Endothelial cell of umbilical vein (primary cell): ENCODE measurements around the gene SLCO2A1. TPM values are rescaled to one million over a fixed set of nuclear protein-coding genes. Genes with fewer than 3 reads are reported as not detected.

Experiments
- BruUV-seq: library from RNA; stranded (reverse); fragments of 400-500 nt; replicated peaks from 2 replicates; lab custom pipeline; 2021; lab: Mats Ljungman, UMichigan
- CTCF ChIA-PET: fragments of 300-600, 350-600 bp; sonication (Branson Sonifier 250); formaldehyde crosslinking; loops from one replicate; lab custom pipeline; 2021; ENCODE audit warnings: antibody characterized with exemption, inconsistent platforms; lab: Charles Lee
- POLR2A ChIA-PET: fragments of 300-600, 350-600 bp; sonication (Branson Sonifier 250); formaldehyde crosslinking; loops from one replicate; lab custom pipeline; 2021; ENCODE audit warnings: antibody characterized with exemption, inconsistent platforms; lab: Charles Lee
- DNase-seq: peaks from one replicate; pipeline ENCODE4 v3.0.0-alpha.2; 2011; ENCODE audit warnings: low read depth, low spot score
- FAIRE-seq: peaks from 2 replicates; lab custom pipeline; 2011; peaks lifted over from hg19 to GRCh38; lab: Jason Lieb, UNC
- H2AFZ ChIP-seq: 2 replicates; pipeline ENCODE4 v1.6.0; 2012; ENCODE audit warnings: low read depth, low read length, control low read depth, inconsistent platforms
- H3K27ac ChIP-seq: 2 replicates; pipeline ENCODE4 v1.5.1; 2011; ENCODE audit warnings: low read depth, mild to moderate bottlenecking, control low read depth, low read length, moderate library complexity; ENCODE audit not compliant: insufficient read depth
- H3K27me3 ChIP-seq, 2 experiments: 2 replicates each; pipeline versions ENCODE4 v1.6.0 to v1.6.1; 2011; ENCODE audit warnings: low read length in 2 of 2, mixed read lengths in 1 of 2; ENCODE audit not compliant: control insufficient read depth in 2 of 2, insufficient read depth in 2 of 2
- H3K36me3 ChIP-seq, 2 experiments: 2 replicates in 1 of 2; 3 replicates in 1 of 2; pipeline ENCODE4 v1.5.1; 2011; ENCODE audit warnings: low read length in 2 of 2, mild to moderate bottlenecking in 1 of 2, moderate library complexity in 1 of 2; ENCODE audit not compliant: control insufficient read depth in 2 of 2, insufficient read depth in 2 of 2; ENCODE audit errors: extremely low read depth in 1 of 2
- H3K4me1 ChIP-seq: 3 replicates; pipeline ENCODE4 v1.5.1; 2011; ENCODE audit warnings: mild to moderate bottlenecking, low read length; ENCODE audit not compliant: control insufficient read depth, insufficient read depth; ENCODE audit errors: extremely low read depth
- H3K4me2 ChIP-seq: 2 replicates; pipeline ENCODE4 v1.6.1; 2011; ENCODE audit warnings: low read length, control low read depth, mixed read lengths; ENCODE audit not compliant: insufficient read depth
- H3K4me3 ChIP-seq, 3 experiments: fragments of 200-600 bp in 1 of 3; sonication (generic), shearing (Covaris generic) in 1 of 3; replicated peaks in 1 of 3; 2 replicates each; pipeline ENCODE4 v1.5.1; 2011 to 2016; ENCODE audit warnings: control low read depth in 3 of 3, low read length in 3 of 3, mild to moderate bottlenecking in 2 of 3, inconsistent platforms in 1 of 3, low read depth in 1 of 3, moderate library complexity in 1 of 3; ENCODE audit not compliant: insufficient read depth in 1 of 3
- H3K79me2 ChIP-seq: 2 replicates; pipeline ENCODE4 v1.6.0; 2012; ENCODE audit warnings: low read length, inconsistent platforms; ENCODE audit not compliant: control insufficient read depth, insufficient read depth
- H3K9ac ChIP-seq: replicated peaks from 2 replicates; pipeline ENCODE3; 2011; ENCODE audit warnings: low read length, control low read depth; ENCODE audit not compliant: insufficient read depth; ENCODE audit errors: extremely low read depth
- H3K9me1 ChIP-seq: replicated peaks from 3 replicates; pipeline ENCODE4 v1.6.0; 2011; ENCODE audit warnings: mild to moderate bottlenecking, low read length; ENCODE audit not compliant: control insufficient read depth, insufficient read depth; ENCODE audit errors: extremely low read depth
- H3K9me3 ChIP-seq: replicated peaks from 2 replicates; pipeline ENCODE4 v1.5.1; 2012; ENCODE audit warnings: low read length, inconsistent platforms; ENCODE audit not compliant: control insufficient read depth, insufficient read depth
- H4K20me1 ChIP-seq: replicated peaks from 2 replicates; pipeline ENCODE3; 2011; ENCODE audit warnings: mild to moderate bottlenecking, low read length; ENCODE audit not compliant: control insufficient read depth, insufficient read depth; ENCODE audit errors: extremely low read depth
- EZH2 ChIP-seq: IDR thresholded peaks from 2 replicates; pipeline ENCODE4 v1.6.1; 2012; ENCODE audit warnings: borderline replicate concordance, low read depth, mild to moderate bottlenecking, moderate library complexity, low read length, inconsistent platforms; ENCODE audit not compliant: severe bottlenecking
- FOS ChIP-seq: IDR thresholded peaks from 2 replicates; pipeline ENCODE4 v1.6.1; 2011; ENCODE audit warnings: mild to moderate bottlenecking, low read length, moderate library complexity, borderline replicate concordance; ENCODE audit not compliant: insufficient read depth
- GATA2 ChIP-seq: IDR thresholded peaks from 2 replicates; pipeline ENCODE4 v1.7.0; 2011; ENCODE audit warnings: low read depth, mild to moderate bottlenecking, moderate library complexity, mixed read lengths, low read length; ENCODE audit not compliant: insufficient read length, insufficient read depth
- JUN ChIP-seq: IDR thresholded peaks from 2 replicates; pipeline ENCODE4 v1.6.1; 2011; ENCODE audit warnings: borderline replicate concordance, low read depth; ENCODE audit not compliant: insufficient read length, insufficient read depth
- MYC ChIP-seq: IDR thresholded peaks from one replicate; pipeline ENCODE4 v1.6.1; 2011; ENCODE audit warnings: mild to moderate bottlenecking, low read depth, low read length
- POLR2A ChIP-seq: IDR thresholded peaks from 2 replicates; pipeline ENCODE4 v1.6.1; 2012; ENCODE audit warnings: low read depth, mild to moderate bottlenecking, control low read depth, low read length
- POLR2AphosphoS5 ChIP-seq: IDR thresholded peaks from 2 replicates; pipeline ENCODE4 v1.6.1; 2012; ENCODE audit warnings: low read depth, mild to moderate bottlenecking, control low read depth, low read length, moderate library complexity; ENCODE audit not compliant: insufficient read depth
- dilution Hi-C: fragments of 300-500 bp; cut with MboI; formaldehyde crosslinking; loops from one replicate; pipeline ENCODE4 v1.15.0; 2019; ENCODE audit warnings: low sequenced_read_pairs; ENCODE audit not compliant: extremely low pct_ligation_motif_present
- intact Hi-C: fragments of 100-400 bp; cut with micrococcal nuclease; formaldehyde crosslinking; loops from one replicate; pipeline ENCODE4 v1.10.0; 2022
- polyA plus RNA-seq, 4 experiments: library from polyadenylated mRNA; depleted of rRNA in 3 of 4; stranded (reverse) in 3 of 4; unstranded in 1 of 4; fragments of >200 nt; gene quantifications; 2 replicates each; pipeline versions ENCODE4 v1.2.1 to v1.2.3, GENCODE V29; 2011 to 2012; ENCODE audit warnings: missing spikeins in 1 of 4
- total RNA-seq: library from RNA; stranded (reverse); gene quantifications from 2 replicates; pipeline ENCODE4 v1.2.3, GENCODE V29; 2021
- TF ChIP-seq, protein P1 (sequence below): IDR thresholded peaks from 2 replicates; pipeline ENCODE4 v1.6.1; 2011; ENCODE audit not compliant: insufficient read depth, insufficient read length
- TF ChIP-seq, protein P2 (sequence below), 2 donors: IDR thresholded peaks; 1 replicate in 1 of 2; 2 replicates in 1 of 2; pipeline ENCODE4 v1.5.1; 2011; ENCODE audit warnings: low read length in 2 of 2, mild to moderate bottlenecking in 2 of 2, moderate library complexity in 2 of 2, control low read depth in 1 of 2, inconsistent platforms in 1 of 2, low read depth in 1 of 2; ENCODE audit not compliant: insufficient read depth in 1 of 2; ENCODE audit errors: extremely low read depth in 1 of 2

Gene SLCO2A1
- total and polyA plus RNA-seq, 2 donors (not counting 3 experiments of a cell fraction or from before 2014, with no cell fraction given): 1.4 to 11.9 TPM

DNA sequence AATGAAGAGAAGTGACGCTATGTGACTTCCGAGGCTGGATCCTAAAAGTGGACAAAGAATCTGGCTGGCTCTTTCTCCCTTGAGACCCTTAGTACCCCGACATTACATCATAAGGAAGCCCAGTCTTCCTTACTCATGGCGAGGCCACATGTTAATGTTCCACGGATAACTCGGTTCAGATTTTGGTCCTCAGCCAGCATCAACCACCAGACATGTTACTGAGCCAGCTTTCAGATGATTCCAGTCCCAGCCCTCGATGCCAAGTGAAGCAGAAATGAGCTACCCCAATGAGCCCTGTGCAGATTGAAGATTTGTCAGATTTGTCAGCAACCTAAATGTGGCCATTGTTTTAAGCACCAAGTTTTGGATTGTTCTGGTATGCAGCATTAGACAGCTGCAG, 46.6 kb downstream of the SLCO2A1 start:
- Histone ChIP-seq H2AFZ (no peak overlapping the region), H3K4me2 (no peak overlapping the region), H3K36me3 (no peaks in the 10 kb centered on the region), H3K79me2 (no peaks in the 10 kb centered on the region), H3K4me3 (no peak overlapping the region), H4K20me1 (no peaks in the 10 kb centered on the region), H3K27ac (no peak overlapping the region), H3K9me1 (no peaks in the 10 kb centered on the region), H3K4me1 (peaks cover 29% of the 10 kb centered on the region), H3K27me3 (no peaks in the 10 kb centered on the region), H3K9me3 (no peaks in the 10 kb centered on the region), H3K9ac (no peak overlapping the region)
- dilution Hi-C loops: no loop called here
- ChIA-PET POLR2A (no interaction called here), CTCF (interaction anchor here (0.7 to 1.1 kb wide), 2 partner anchors 9 to 228 kb away, joined by 3 read pairs; no protein-coding TSS in a partner anchor)
- no peak for DNase-seq
- intact Hi-C loops: no loop called here
- no peak for FAIRE-seq
- TF ChIP-seq EZH2 (no peak), FOS (no peak), GATA2 (no peak), POLR2AphosphoS5 (no peak), MYC (no peak), POLR2A (no peak), JUN (no peak)
- TF ChIP-seq, protein P1, sequence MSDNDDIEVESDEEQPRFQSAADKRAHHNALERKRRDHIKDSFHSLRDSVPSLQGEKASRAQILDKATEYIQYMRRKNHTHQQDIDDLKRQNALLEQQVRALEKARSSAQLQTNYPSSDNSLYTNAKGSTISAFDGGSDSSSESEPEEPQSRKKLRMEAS: no peak
- TF ChIP-seq, protein P2, sequence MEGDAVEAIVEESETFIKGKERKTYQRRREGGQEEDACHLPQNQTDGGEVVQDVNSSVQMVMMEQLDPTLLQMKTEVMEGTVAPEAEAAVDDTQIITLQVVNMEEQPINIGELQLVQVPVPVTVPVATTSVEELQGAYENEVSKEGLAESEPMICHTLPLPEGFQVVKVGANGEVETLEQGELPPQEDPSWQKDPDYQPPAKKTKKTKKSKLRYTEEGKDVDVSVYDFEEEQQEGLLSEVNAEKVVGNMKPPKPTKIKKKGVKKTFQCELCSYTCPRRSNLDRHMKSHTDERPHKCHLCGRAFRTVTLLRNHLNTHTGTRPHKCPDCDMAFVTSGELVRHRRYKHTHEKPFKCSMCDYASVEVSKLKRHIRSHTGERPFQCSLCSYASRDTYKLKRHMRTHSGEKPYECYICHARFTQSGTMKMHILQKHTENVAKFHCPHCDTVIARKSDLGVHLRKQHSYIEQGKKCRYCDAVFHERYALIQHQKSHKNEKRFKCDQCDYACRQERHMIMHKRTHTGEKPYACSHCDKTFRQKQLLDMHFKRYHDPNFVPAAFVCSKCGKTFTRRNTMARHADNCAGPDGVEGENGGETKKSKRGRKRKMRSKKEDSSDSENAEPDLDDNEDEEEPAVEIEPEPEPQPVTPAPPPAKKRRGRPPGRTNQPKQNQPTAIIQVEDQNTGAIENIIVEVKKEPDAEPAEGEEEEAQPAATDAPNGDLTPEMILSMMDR (IDR thresholded peaks at IDR 0.05; ENCODE audit: extremely low read depth in 1 of 2, insufficient read depth in 1 of 2, low read depth in 1 of 2, low read length in 2 of 2): no peak
- BruUV-seq: no TSS peak
